ENCODE data around the gene CNOT9.

DNA sequence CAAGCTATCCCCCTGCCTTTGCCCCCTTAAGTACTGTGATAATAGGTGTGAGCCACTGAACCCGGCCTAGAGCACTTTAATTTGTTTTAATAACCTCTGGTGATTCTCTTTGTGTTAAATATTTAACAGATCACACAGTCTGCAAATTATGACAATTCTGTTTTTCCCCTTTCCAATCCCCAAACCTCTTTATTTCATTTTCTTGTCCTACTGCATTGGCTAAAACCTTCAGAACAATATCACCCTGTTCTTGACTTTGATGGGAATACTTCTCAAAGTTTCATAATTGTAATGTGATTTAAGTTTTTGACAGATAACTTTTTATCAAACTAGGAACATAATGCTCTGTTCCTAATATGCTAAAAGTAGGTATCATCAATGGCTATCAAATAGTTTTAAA lies 45.0 kb upstream of the CNOT9 start:
- TF ChIP-seq, protein P1, sequence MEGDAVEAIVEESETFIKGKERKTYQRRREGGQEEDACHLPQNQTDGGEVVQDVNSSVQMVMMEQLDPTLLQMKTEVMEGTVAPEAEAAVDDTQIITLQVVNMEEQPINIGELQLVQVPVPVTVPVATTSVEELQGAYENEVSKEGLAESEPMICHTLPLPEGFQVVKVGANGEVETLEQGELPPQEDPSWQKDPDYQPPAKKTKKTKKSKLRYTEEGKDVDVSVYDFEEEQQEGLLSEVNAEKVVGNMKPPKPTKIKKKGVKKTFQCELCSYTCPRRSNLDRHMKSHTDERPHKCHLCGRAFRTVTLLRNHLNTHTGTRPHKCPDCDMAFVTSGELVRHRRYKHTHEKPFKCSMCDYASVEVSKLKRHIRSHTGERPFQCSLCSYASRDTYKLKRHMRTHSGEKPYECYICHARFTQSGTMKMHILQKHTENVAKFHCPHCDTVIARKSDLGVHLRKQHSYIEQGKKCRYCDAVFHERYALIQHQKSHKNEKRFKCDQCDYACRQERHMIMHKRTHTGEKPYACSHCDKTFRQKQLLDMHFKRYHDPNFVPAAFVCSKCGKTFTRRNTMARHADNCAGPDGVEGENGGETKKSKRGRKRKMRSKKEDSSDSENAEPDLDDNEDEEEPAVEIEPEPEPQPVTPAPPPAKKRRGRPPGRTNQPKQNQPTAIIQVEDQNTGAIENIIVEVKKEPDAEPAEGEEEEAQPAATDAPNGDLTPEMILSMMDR (IDR thresholded peaks at IDR 0.05 in 2 of 3, conservative IDR thresholded peaks at IDR 0.05 in 1 of 3; ENCODE audit: control insufficient read depth in 2 of 3, extremely low read depth in 1 of 3, insufficient read depth in 1 of 3, low read depth in 3 of 3, low read length in 3 of 3) = no peak
- TF ChIP-seq, protein P2, sequence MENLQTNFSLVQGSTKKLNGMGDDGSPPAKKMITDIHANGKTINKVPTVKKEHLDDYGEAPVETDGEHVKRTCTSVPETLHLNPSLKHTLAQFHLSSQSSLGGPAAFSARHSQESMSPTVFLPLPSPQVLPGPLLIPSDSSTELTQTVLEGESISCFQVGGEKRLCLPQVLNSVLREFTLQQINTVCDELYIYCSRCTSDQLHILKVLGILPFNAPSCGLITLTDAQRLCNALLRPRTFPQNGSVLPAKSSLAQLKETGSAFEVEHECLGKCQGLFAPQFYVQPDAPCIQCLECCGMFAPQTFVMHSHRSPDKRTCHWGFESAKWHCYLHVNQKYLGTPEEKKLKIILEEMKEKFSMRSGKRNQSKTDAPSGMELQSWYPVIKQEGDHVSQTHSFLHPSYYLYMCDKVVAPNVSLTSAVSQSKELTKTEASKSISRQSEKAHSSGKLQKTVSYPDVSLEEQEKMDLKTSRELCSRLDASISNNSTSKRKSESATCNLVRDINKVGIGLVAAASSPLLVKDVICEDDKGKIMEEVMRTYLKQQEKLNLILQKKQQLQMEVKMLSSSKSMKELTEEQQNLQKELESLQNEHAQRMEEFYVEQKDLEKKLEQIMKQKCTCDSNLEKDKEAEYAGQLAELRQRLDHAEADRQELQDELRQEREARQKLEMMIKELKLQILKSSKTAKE (IDR thresholded peaks at IDR 0.05; ENCODE audit: low read depth, poor library complexity, severe bottlenecking) = no peak
- TF ChIP-seq POLR2A (IDR thresholded peaks at IDR 0.05; ENCODE audit: low read depth, low read length) (no peak), FOS (IDR thresholded peaks at IDR 0.05; ENCODE audit: borderline replicate concordance, extremely low read depth, insufficient read length) (no peak), RAD51 (IDR thresholded peaks at IDR 0.05) (no peak), HCFC1 (IDR thresholded peaks at IDR 0.05; ENCODE audit: low read length) (no peak), NFYA (IDR thresholded peaks at IDR 0.05; ENCODE audit: borderline replicate concordance, low read depth, low read length) (no peak), RFX5 (IDR thresholded peaks at IDR 0.05; ENCODE audit: low read depth, low read length) (no peak)
- TF ChIP-seq, protein P3, sequence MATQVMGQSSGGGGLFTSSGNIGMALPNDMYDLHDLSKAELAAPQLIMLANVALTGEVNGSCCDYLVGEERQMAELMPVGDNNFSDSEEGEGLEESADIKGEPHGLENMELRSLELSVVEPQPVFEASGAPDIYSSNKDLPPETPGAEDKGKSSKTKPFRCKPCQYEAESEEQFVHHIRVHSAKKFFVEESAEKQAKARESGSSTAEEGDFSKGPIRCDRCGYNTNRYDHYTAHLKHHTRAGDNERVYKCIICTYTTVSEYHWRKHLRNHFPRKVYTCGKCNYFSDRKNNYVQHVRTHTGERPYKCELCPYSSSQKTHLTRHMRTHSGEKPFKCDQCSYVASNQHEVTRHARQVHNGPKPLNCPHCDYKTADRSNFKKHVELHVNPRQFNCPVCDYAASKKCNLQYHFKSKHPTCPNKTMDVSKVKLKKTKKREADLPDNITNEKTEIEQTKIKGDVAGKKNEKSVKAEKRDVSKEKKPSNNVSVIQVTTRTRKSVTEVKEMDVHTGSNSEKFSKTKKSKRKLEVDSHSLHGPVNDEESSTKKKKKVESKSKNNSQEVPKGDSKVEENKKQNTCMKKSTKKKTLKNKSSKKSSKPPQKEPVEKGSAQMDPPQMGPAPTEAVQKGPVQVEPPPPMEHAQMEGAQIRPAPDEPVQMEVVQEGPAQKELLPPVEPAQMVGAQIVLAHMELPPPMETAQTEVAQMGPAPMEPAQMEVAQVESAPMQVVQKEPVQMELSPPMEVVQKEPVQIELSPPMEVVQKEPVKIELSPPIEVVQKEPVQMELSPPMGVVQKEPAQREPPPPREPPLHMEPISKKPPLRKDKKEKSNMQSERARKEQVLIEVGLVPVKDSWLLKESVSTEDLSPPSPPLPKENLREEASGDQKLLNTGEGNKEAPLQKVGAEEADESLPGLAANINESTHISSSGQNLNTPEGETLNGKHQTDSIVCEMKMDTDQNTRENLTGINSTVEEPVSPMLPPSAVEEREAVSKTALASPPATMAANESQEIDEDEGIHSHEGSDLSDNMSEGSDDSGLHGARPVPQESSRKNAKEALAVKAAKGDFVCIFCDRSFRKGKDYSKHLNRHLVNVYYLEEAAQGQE (IDR thresholded peaks at IDR 0.05; ENCODE audit: low read depth, low read length) = no peak

Data from GM12878 (cell line).